ENCODE results near the gene ZNF668. TPM values are rescaled to one million over a fixed set of nuclear protein-coding genes. Genes with fewer than 3 reads are reported as not detected.

ZNF668 gene
- total and polyA plus RNA-seq, 2 experiments from 2014 or later, result 6.2 to 13.1 TPM

DNA sequence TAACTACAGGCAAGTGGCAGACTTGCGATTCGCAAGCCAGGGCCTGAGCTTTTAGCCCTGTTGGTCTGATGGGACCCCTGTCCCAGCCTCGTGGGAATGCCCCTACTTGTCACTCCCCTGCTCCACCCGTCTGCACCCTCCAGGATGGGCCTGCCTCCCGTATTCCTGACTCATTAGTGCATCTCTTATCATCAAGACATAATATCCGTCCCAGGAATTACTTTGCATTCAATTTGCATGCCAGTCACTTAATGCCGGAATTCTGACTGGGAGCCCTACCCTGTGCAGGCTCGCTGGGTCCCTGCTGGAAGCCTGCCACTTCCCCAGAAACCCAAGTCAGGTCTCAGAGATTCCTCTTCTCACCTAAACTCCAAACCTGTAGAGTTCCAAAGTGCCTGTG lies 11.4 kb upstream of the ZNF668 start (continued):
- TF ChIP-seq, protein P1, sequence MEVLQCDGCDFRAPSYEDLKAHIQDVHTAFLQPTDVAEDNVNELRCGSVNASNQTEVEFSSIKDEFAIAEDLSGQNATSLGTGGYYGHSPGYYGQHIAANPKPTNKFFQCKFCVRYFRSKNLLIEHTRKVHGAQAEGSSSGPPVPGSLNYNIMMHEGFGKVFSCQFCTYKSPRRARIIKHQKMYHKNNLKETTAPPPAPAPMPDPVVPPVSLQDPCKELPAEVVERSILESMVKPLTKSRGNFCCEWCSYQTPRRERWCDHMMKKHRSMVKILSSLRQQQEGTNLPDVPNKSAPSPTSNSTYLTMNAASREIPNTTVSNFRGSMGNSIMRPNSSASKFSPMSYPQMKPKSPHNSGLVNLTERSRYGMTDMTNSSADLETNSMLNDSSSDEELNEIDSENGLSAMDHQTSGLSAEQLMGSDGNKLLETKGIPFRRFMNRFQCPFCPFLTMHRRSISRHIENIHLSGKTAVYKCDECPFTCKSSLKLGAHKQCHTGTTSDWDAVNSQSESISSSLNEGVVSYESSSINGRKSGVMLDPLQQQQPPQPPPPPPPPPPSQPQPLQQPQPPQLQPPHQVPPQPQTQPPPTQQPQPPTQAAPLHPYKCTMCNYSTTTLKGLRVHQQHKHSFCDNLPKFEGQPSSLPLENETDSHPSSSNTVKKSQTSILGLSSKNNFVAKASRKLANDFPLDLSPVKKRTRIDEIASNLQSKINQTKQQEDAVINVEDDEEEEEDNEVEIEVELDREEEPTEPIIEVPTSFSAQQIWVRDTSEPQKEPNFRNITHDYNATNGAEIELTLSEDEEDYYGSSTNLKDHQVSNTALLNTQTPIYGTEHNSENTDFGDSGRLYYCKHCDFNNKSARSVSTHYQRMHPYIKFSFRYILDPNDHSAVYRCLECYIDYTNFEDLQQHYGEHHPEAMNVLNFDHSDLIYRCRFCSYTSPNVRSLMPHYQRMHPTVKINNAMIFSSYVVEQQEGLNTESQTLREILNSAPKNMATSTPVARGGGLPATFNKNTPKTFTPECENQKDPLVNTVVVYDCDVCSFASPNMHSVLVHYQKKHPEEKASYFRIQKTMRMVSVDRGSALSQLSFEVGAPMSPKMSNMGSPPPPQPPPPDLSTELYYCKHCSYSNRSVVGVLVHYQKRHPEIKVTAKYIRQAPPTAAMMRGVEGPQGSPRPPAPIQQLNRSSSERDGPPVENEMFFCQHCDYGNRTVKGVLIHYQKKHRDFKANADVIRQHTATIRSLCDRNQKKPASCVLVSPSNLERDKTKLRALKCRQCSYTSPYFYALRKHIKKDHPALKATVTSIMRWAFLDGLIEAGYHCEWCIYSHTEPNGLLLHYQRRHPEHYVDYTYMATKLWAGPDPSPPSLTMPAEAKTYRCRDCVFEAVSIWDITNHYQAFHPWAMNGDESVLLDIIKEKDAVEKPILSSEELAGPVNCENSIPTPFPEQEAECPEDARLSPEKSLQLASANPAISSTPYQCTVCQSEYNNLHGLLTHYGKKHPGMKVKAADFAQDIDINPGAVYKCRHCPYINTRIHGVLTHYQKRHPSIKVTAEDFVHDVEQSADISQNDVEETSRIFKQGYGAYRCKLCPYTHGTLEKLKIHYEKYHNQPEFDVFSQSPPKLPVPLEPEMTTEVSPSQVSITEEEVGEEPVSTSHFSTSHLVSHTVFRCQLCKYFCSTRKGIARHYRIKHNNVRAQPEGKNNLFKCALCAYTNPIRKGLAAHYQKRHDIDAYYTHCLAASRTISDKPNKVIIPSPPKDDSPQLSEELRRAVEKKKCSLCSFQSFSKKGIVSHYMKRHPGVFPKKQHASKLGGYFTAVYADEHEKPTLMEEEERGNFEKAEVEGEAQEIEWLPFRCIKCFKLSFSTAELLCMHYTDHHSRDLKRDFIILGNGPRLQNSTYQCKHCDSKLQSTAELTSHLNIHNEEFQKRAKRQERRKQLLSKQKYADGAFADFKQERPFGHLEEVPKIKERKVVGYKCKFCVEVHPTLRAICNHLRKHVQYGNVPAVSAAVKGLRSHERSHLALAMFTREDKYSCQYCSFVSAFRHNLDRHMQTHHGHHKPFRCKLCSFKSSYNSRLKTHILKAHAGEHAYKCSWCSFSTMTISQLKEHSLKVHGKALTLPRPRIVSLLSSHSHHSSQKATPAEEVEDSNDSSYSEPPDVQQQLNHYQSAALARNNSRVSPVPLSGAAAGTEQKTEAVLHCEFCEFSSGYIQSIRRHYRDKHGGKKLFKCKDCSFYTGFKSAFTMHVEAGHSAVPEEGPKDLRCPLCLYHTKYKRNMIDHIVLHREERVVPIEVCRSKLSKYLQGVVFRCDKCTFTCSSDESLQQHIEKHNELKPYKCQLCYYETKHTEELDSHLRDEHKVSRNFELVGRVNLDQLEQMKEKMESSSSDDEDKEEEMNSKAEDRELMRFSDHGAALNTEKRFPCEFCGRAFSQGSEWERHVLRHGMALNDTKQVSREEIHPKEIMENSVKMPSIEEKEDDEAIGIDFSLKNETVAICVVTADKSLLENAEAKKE (CRISPR knock-in tag; IDR thresholded peaks at IDR 0.05), result no peak
- TF ChIP-seq ZNF331 (CRISPR knock-in tag; IDR thresholded peaks at IDR 0.05; ENCODE audit: low read depth) (no peak), ZNF114 (CRISPR knock-in tag; IDR thresholded peaks at IDR 0.05) (no peak), CREB1 (CRISPR knock-in tag; IDR thresholded peaks at IDR 0.05; ENCODE audit: low read depth) (no peak)
- TF ChIP-seq, protein P2, sequence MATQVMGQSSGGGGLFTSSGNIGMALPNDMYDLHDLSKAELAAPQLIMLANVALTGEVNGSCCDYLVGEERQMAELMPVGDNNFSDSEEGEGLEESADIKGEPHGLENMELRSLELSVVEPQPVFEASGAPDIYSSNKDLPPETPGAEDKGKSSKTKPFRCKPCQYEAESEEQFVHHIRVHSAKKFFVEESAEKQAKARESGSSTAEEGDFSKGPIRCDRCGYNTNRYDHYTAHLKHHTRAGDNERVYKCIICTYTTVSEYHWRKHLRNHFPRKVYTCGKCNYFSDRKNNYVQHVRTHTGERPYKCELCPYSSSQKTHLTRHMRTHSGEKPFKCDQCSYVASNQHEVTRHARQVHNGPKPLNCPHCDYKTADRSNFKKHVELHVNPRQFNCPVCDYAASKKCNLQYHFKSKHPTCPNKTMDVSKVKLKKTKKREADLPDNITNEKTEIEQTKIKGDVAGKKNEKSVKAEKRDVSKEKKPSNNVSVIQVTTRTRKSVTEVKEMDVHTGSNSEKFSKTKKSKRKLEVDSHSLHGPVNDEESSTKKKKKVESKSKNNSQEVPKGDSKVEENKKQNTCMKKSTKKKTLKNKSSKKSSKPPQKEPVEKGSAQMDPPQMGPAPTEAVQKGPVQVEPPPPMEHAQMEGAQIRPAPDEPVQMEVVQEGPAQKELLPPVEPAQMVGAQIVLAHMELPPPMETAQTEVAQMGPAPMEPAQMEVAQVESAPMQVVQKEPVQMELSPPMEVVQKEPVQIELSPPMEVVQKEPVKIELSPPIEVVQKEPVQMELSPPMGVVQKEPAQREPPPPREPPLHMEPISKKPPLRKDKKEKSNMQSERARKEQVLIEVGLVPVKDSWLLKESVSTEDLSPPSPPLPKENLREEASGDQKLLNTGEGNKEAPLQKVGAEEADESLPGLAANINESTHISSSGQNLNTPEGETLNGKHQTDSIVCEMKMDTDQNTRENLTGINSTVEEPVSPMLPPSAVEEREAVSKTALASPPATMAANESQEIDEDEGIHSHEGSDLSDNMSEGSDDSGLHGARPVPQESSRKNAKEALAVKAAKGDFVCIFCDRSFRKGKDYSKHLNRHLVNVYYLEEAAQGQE (IDR thresholded peaks at IDR 0.05; ENCODE audit: unreplicated experiment), result no peak
- TF ChIP-seq, protein P3, sequence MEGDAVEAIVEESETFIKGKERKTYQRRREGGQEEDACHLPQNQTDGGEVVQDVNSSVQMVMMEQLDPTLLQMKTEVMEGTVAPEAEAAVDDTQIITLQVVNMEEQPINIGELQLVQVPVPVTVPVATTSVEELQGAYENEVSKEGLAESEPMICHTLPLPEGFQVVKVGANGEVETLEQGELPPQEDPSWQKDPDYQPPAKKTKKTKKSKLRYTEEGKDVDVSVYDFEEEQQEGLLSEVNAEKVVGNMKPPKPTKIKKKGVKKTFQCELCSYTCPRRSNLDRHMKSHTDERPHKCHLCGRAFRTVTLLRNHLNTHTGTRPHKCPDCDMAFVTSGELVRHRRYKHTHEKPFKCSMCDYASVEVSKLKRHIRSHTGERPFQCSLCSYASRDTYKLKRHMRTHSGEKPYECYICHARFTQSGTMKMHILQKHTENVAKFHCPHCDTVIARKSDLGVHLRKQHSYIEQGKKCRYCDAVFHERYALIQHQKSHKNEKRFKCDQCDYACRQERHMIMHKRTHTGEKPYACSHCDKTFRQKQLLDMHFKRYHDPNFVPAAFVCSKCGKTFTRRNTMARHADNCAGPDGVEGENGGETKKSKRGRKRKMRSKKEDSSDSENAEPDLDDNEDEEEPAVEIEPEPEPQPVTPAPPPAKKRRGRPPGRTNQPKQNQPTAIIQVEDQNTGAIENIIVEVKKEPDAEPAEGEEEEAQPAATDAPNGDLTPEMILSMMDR (conservative IDR thresholded peaks at IDR 0.05; ENCODE audit: low read depth in 2 of 2), result no peak
